ENCODE data around the gene SLIT1.
A peak's percentile ranks its signal among the peaks of the same experiment; 100 is the strongest.

SLIT1 gene

DNA sequence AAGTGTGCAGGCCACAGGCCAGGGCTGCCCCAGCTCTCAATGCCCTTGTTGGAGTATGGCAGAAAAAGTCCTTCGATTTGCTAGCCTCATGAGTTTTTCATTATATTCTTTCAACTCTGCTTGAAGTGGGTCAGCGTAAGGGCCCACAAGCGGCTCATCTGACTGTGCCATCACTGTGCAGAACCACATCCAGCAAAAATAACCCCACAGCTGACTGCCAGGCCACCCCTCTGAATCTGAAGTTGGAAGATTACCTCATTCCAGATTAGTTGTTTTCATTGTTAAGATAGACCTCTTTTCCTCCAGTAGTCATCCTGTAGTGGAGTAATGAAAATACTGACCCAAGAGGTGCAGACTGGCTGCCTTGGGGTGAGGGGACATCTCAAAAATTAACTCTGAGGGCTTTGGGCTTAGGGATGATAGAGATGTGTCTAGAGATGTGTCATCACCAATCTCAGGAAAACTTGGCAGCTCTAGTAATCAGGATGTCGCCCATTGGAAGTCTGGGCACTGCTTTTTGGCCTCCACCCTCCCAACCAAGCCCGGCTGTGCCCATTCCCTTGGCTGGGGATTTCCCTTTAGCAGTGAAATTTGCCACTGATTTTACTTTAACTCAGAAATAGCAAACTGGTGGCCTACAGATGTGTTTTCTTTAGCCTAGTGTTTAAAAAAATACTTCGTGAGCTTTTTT lies 189.3 kb downstream of the SLIT1 start:
- no peak for DNase-seq

DNA sequence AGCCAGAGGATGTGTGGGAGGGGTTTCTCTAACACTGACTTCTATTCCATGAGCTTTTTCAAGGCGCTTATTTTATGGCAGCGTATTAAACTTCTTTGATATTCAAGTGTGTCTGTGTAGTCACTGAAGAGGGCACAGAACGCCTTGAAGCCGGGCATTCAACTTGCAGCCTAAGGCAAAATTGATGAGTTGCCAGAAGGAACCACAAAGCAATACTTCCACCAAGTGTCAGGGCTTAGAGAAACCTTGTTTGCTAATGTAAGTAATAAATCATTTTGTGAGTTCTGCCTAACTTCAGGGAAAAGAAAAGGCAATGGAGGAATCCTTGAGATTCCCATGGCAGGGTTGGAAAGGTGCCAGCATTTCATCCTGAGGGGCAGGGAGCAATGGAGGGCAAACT lies 189.9 kb downstream of the SLIT1 start:
- DNase-seq: peak; percentile 23

DNA sequence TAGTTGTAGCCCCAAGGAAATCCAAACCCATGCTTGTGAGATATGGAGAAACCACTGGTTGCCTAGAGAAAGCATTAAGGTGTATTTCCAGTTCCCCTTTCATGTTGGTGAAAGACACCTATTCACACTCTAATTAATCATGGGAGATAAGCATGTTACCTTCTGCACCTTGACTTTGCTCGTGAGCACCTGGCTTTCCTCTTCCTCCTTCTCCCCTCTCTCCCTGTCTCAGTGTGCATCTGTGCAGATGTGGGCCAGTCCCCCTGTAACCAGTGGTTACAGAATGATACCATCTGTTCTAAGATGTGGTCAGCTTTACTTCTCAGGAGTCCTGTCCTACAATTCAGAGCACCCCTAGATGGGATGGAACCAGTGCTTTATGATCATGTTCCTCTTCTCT lies 193.0 kb downstream of the SLIT1 start:
- peak; percentile 11 for DNase-seq

DNA sequence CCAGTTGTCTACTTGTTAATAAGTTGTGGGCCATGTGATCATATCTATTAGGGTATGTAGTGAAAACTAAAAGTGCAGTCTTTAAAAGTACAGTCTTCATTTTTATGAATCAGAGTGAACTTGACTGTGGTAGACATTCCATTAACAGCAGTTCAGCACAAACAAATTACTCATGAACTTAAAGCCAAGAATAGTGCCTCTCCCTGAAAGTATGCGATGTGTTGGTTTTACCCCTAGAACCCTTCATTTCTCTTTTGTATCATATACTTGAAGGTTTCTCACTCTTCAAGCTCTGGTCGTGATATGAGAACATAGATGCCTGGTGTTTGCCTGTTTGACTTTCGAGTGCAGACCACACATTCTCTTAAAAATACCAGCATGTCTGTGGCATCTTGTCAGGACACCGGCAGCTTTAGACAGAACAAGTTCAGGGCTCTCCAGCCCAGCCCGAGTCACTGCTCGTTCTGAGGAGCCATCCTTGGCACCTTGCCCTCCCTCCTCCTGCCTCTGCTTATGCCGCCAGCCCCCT lies 194.4 kb downstream of the SLIT1 start:
- DNase-seq: no peak

DNA sequence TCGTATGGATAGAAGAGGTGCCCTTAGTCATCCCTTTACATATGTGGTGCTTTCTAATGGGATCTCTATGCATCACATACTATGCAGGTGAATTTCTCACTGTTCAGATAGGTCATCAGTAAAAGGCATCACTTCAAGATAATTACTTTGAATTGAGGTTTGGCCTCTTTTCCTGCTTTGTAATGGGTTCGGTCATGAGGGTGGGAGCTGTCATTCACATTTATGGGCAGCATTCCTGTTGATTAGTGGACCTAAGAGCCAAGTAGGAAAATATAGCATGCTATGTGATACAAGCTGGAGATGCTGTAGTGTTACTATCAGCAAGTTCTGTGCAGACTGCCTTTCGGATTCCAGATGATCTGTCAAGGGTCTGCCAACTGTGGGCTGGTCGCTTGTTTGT lies 197.3 kb downstream of the SLIT1 start:
- no peak for DNase-seq

DNA sequence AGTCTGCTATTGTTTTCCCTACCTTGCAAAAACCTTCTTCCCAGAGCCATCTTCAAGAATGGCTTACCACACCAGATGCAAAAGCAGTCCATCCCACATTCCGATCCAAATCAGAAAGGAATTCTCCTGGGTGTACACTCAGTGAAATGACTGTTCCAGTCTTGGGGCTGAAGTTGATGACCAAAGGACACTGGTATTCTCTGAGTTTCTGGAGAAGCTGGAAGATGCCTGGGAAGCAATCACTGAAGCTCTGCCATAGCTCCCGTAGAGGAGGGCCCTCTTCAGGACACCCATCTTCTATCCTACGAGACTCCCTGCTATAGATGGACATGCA lies 197.9 kb downstream of the SLIT1 start:
- DNase-seq: no peak

DNA sequence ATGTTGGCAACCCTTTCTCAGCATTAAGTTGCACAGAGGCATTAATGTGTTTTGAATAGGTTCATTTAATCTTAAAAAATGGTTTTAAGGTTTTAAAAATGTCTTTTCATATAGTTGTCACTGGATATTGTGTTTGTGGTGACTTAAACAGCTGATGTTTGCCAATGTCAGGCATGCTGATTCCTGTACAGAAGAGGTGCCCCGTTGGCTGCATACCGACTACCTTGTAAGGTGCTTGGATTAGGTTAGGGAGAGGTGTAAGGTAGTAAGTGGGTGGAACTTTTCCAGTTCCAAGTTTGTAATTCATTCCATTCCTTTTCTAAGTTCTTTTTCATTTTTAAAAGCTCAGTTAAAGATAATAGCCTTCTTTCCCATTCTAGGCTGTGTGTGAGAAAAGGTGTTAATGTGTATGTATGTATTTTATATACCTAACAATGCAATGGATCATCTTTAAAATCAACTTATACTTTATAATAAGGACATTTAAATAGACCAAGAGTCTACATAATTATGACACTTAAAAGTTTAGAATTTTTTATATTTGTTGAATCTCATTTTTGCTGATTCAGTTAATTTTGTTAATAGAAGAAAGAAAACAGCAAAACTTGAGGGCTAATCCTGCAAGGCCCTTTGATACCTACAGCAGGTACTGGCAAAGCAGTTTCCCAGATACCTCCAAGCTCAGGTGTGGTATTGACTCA lies 198.5 kb downstream of the SLIT1 start:
- DNase-seq: no peak

DNA sequence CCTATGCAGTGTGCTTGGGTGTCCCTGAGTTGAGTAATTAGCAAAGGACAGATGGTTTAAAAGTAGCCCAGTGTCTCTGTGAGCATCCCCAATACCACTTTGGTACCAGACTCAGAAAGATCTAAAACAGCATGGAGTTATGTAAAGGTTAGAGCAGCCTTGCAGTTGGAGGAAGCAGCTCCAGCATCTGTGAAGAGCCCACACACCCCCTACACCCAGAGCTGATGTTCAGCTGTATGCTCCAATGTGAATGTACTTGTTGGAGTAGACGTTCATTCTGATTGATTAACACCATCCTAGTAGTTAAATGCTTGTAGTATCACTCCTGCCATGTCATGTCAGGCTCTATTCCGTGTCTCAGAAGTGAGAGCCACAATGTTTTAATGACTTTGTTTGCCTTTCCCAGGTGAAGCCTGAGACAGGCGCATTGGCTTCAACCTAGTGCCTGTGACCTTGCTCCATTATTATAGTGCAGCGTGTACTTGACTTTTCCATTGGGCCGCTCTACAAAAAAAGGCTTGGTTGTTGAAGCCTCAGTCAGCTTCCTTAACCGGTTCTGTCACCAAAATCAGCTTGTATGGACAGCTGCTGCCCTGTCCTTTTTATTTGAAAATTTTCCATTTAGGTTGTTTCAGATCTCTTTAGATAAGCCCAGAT lies 199.4 kb downstream of the SLIT1 start:
- DNase-seq: no peak

DNA sequence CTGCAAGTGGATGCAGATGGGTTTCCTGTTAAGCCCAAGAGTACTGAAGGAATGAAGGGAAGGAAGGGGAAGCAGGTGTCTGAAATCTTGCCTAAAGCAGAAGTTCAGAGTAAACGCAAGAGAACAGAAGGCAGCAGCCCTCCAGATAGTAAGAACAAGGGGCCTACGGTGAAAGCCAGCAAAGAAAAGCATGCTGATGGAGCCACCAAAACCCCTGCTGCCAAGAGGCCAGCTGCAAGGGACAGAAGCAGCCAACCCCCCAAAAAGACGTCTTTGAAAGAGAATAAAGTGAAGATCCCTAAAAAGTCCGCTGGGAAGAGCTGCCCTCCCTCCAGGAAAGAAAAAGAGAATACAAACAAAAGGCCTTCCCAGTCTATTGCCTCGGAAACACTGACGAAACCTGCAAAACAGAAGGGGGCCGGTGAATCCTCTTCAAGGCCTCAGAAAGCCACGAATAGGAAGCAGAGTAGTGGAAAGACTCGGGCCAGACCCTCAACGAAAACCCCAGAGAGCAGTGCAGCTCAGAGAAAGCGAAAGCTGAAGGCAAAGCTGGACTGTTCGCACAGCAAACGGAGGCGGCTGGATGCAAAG lies 201.1 kb downstream of the SLIT1 start:
- peak; percentile 84 for DNase-seq

DNA sequence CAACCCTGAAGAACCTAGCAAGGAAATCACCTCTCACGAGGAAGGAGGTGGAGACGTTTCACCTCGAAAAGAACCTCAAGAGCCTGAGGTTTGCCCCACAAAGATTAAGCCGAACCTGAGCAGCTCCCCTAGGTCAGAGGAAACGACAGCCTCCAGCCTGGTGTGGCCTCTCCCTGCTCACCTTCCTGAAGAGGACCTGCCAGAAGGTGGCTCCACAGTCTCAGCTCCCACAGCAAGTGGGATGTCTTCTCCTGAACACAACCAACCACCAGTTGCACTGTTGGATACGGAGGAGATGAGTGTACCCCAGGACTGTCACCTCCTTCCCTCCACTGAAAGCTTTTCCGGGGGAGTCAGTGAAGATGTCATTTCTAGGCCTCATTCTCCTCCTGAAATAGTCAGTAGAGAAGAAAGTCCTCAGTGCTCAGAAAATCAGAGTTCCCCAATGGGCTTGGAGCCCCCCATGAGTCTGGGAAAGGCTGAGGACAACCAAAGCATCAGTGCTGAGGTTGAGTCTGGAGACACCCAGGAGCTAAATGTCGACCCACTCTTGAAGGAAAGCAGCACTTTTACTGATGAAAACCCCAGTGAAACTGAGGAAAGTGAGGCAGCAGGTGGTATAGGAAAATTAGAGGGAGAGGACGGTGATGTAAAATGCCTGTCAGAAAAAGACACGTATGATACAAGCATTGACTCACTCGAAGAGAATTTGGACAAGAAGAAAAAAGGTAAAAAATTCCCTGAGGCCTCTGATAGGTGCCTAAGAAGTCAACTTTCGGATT lies 203.4 kb downstream of the SLIT1 start:
- DNase-seq: no peak

DNA sequence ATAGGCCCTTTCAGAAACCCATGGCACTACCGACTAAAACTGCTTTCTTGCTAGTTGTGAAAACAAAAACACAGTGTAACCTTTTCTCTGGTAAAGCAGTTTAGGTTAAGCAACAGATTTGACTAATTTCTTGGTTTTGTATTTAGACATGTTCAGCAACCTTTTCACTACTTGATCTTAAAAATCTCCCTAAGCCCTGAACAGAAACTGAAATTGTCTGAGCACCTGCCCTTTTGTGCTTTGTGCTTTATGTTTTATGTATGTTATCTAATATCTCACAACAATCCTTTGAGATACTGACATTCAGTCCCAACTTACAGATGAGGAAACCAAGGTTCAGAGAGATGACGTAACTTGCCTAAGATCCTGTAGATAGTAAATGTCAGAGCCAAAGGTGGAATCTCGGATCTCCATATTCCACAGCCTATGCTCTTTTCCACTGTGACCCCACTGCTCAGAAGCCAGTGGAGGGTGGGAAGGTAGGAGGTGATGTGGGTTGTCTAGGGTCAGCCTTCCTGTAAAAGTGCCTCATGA lies 207.1 kb downstream of the SLIT1 start:
- no peak for DNase-seq

DNA sequence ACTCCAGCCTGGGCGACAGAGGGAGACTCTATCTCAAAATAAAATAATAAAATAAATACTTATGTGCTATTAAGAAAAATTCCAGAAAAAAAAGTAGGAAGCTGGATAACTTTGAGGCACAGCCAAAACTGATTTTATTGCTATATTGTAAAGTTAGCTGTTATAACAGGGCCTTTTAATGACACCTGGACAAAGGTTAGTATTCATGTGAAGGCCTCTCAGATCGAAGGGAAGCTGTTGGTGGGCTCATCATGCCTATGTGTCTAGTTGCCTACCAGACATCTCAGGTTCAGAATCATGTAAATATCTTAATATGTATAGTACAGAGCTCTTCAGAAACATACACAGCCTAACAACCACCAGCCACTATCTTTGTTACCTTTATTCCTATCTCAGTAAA lies 210.6 kb downstream of the SLIT1 start:
- no peak for DNase-seq

DNA sequence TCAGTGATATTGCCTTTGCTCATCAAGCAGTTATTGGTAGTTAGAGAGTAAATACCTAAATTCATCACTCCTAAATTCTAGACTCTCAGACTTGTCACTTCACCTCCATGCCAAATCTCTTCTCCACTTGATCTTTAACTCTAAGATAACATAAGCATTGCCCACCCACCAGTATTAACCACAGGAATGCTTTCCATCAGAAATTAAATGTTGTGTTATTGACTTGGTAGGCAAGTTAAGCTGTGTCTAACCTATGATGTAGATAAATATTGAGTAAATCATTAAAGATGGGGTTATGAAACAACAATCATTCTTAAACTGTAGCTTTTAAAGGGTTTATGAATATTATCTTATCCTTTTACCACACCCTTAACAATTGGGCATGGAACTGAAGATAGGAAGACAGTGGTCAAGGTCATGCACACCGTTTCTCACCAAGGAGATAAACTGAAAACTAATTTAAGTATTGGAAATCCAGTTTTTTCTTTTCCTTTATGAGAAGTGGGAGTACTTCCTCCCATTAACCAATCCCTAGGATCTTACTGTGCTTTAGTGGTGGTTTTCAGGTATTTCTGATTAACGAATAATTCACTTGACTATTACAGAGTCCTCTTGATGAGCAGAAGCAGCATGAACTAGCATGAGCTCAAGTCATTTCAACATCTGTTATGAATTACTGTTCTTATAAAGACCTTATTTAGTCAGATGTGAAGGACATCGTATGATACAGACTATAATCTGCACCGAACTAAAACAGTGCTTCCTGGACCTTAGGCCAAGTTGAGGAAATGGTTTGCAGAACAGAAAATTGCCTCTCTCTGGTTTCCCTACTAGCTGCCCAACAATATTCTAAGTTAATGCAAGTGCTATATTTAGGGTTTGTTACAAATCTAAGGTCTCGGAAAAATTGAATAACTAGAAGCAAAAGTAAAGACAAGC lies 211.7 kb downstream of the SLIT1 start:
- peak; percentile 49 for DNase-seq

DNA sequence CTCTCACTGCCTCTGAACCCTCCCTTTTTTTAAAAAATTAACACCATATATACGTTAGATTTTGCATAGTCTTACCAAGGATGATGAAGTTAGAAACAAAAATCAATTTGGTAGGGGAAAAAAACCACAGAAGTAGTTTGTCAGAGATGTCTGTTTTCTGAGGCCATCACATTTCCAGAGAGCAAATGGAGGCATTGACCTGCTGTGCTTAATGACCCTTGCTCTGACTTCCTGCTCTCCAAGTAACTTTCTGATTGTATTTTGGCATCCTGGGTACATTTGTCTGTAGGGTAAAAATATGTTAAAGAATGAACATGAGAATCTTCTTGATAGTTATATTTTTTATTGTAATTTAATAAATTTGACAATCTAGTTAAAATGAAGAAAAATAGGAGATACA lies 213.5 kb downstream of the SLIT1 start:
- no peak for DNase-seq

DNA sequence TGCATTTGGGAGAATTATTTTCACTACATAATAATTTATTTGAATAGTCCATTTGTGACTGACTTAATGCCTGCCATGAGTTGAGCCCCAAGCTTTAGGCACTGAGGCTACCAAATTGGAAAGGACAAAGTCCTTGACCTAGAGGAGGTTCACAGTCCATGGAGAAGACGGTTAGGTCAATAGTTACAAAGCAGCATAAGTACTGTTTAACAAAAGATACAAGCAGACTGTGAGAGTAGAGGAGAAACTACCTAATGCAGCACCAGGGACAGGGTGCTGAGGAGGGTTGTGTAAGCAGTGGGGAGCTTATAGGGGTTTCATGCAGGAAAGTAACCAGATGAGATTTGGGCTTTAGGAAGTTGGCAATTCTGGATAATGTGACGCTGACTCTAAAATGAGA lies 214.4 kb downstream of the SLIT1 start:
- DNase-seq: no peak

DNA sequence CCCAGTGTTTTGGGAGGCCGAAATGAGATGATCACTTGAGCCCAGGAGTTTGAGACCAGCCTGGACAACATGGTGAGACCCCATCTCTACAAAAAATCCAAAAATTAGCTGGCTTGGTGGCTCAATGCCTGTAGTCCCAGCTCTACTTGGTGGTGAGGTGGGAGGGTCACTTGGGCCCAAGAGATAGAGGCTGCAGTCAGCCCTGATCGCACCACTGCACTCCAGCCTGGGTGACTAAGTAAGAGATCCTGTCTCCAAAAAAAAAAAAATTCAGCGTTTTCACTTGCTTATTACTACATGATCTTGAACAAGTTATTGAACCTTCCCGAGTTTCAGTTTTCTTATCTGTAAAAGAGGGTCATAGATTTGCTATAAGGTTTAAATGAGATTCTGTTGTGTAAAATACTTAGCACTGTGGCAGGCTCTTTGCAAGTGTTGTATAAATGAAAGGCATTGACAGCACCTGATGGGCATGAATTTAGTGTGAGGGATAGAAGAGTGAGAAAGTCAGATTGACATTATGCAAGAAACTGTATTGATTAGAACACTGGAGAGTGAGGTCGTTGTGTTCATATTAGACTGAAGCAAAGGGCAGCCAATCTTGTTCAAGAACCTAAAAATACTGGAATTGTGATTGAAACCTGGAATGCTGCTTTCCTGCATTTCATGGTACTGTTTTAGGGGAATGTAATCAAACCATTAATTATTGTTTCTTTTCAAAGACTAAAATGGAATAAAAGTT lies 216.9 kb downstream of the SLIT1 start:
- DNase-seq: no peak

DNA sequence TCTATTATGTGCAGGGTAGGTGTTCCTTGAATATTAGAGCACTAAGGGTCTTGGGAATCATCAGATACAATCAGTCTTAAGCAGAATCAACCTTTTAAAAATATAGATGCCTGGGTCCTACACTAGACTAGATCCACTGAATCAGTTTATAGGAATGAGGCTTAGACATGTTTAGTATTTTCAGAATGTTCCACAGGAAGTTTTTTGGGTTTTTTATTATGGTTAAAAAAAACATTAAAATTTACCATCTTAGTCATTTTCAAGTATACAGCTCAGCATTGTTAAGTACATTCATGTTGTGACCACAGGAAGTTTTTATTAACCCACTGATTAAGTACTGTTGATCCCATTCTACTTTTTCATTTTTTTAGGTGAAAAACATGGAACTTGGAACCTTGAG lies 217.9 kb downstream of the SLIT1 start:
- DNase-seq: no peak

DNA sequence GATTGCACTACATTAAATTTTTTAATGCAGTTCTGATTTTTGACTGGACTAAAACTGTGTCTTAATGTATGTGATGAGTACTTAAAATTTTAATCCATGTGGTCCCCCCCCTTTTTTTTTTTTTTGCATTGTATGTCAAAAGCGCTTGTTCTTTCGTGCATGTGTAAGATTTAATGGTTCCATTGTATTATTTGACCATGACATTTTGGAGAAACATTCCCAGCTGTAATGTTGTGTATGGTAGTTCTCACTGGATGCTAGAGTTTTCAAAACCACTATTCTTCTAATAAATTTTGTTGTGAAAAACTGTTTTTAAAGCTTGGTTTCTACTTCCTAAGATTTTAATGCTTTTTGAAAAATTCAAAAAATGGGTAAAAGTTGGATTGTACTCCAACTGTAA lies 221.6 kb downstream of the SLIT1 start:
- DNase-seq: no peak

DNA sequence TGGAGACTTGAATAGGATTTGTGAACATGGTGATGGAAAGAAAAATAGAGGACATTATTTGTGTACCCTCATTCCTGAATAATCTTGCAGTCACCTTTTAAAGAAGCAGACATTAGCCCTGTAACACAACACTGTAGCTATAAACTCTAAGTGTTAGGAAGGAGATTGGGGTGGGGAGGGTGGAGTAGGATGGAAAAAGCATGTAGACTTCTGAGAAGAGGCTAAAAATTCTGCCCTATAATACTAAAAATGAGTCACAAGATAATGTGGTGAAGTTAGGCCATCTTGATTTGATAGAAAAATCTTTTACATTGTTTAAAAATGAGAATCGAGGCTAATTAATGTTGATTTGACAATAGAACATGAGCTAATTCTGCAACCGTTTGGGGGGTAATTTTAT lies 224.9 kb downstream of the SLIT1 start:
- DNase-seq: peak; percentile 8

DNA sequence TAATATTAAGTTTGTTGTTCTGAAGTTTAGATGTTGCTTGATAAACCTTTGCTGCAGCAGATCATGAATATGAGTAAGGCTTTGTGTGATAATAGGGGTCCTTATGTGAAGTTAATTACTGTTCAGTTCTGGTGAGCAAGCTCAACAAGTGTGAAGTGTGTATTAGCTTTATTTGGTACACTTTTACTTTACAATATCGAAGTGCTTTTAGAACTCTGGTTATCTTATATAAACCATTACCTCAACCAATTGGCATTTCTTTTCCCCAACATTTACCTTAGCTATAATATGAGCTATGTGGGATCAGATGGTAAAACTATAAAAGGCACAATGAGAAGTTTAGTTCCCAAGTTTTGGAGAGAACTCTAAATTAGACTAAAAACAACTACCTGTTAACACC lies 226.0 kb downstream of the SLIT1 start:
- DNase-seq: no peak

DNA sequence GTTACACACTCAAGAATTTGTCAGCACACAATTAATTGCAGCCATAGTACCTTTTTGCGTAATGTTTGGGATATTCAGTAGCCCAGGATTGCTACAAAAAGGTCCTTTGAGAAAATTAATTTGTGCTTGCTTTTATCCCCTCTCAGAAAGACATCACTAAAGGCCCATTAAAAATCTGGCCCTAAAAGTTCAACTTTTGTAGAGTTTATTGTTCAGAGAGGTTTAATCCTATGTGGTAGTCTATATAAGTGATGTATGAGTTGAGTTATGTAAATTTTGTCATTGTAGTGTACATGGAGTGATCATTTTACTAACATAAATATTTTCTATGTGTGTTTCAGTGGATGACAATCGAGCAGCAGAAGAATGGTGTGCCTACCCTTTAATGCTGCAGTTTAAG lies 227.7 kb downstream of the SLIT1 start:
- no peak for DNase-seq
